NCI-H345 treated with DMSO at 0.1 percent for 48 hours (cell line): ENCODE data around the gene LEUTX.

Experiments
- DNase-seq: peaks from one replicate; lab custom pipeline; 2025; ENCODE audit not compliant: unreplicated experiment; lab: John Stamatoyannopoulos, UW

The LEUTX gene

DNA sequence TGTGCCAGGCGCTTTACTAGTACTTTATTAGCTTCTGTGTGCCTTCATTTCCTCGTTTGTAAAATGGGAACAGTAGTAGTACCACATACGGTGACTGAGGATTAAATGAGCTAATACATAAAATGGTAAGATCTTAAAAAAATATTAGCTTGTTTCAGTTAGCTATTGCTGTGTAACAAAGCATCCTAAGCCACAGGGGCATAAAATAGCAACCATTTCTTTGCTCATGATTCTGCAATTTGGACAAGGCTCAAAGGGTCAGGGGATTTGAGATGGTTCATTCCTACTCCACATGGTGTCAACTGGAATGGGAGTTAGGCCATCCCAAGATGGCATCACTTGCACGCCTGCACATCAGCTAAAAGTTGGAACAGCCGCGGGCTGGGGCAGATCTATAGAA is 42.0 kb downstream of the LEUTX start:
- no peak for DNase-seq

DNA sequence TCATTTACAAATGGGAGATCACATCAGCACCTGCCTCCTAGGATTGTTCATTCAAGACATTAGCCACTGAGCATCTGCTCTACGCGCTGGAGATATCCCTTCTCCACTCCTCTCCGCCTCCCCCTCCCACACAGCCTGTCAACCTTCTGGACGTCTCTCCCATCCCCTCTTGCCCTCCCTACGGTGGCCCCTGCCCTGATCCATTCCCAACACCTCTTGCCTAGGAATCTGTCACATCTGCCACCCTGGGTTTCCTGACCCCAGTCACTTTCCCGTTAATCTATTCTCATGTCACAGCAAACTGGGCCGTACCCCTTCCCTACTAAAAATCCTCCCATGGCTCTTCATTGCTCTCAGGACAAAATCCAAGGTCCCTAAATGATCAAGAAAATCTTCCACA is 45.0 kb downstream of the LEUTX start:
- DNase-seq = peak; percentile 25

DNA sequence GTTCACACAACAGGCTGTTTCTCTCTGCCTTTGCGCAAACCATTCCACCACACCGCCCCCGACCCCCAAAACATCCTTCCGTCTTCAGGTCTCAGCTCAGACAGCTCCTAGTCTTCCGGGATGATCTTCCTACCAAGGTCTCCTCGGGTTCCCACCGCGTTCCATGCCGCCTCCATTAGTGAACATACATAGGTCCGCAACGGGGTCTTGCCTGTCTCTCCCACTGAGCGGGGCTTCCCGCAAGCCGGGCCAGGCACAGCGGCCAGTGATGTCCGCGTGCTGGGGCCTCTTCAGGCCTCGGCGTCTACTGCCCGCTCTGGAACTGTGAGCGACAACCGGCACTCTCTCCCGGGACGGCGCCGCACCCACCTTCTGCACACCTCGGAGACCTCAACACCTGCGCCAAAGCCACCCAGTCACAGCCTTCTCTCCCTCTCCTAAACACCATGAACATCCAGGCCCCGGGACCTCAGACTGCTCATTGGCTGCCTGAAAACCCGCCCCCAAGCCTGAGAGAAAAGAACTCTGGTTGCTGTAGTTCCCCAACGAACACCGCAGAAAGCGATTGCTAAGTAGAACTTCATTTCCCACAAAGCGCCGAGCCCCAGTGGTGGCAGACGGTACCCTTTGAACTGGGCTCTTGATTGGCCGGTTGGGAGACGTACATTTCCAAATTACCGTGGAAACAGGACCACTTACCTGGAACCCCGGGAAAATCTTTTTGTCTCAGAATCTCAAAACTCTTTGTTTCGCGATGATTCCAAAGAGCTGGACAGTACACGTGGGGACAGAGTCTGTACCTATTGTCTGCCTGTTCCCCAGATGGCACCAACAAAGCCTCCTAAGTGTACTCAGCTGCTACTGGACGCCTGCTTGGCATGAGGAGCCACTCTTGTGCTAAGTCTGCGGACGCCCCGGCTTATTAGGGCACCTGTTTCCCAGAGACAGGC is 45.8 kb downstream of the LEUTX start:
- peak; percentile 100 for DNase-seq

DNA sequence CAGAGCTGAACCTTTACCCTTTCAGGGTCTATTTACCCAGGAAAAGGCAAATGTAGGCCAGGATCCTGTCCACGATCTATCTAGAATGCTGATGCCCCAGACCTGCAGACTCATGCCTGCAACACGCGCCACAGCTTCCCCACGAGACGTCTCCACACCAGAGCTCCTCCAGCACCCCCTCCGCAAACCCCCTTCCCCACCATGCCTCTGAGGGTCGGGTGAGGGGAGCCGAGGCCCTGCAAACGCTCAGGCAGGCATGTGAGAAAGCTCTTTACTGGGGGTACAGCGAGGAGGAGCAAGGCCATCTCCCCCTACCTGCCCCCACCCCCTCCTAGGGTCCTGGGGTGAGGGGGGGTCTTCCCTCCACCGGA is 46.4 kb downstream of the LEUTX start:
- no peak for DNase-seq

DNA sequence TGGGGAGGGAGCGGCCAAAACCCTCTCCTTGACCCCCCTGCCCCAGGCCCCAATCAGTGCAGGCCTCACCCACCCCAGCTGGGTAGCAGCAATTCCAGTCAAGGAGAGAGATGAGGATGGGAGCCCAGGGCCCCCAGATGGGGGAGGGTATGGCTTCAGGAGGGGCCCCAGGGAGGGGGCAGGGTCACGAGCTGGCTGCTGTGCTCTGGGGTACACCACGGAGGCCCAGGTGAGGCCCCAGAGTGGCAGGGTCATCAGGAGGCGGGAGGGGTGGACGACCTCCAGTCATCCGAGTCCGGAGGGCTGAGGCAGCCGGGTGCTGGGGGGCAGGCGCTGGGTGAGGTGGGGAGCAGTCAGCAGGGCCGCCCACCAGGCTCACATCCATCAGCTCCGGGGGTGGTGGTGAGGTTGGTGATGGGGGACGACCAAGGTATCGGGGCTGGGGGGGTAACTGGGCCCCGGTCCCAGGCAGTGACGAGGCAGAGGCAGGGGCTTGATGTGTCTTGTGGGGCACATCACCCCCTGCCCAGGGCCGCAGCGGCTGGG is 47.0 kb downstream of the LEUTX start:
- DNase-seq = no peak

DNA sequence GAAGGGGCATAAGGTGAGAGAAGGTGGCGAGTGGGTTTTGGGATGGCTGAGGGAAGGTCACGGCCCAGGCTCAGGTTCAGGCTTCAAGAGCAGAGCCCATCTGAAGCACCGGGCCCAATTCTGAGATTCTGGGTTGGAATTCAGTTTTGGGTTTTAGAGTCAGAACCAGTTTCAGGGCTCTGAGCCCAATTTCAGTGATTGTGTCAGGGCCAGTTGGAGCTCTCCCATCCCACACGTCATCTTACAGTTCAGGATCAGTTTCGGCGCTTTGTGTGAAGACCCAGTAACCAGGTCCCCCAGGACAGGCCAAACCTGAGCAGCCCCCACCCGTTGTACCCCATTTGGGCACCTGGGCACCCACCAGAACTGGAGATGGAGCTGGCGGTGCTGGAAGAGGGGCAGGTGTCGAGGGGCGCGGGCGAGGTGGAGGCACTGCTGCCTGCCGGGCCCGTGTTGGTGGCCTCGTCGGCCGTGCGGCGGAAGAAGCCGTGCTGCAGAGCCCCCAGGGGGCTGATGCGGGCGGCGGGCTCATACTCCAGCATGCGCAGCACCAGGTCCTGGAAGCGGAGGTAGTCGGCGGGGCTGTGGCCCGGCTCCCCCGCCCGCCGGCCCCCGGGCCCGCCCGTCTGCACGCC is 47.8 kb downstream of the LEUTX start:
- DNase-seq = no peak

DNA sequence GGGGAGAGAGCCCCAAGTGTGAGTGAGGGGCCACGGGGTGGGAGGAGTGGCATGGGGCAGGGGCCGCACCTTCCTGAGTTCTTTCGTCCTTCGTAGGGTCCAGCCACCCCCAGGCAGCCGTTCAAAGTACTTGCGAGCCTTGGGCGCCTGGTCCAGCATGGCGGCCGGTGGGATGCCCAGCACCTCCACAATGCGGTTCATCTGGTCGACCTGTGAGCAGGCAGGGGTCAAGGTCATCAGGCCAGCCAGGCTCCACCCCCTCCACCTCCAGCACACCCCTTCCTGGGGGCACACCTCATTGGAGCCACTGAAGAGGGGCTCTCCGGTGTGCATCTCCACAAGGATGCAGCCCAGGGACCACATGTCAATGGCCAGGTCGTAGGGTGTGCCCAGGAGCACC is 48.6 kb downstream of the LEUTX start:
- DNase-seq = no peak

DNA sequence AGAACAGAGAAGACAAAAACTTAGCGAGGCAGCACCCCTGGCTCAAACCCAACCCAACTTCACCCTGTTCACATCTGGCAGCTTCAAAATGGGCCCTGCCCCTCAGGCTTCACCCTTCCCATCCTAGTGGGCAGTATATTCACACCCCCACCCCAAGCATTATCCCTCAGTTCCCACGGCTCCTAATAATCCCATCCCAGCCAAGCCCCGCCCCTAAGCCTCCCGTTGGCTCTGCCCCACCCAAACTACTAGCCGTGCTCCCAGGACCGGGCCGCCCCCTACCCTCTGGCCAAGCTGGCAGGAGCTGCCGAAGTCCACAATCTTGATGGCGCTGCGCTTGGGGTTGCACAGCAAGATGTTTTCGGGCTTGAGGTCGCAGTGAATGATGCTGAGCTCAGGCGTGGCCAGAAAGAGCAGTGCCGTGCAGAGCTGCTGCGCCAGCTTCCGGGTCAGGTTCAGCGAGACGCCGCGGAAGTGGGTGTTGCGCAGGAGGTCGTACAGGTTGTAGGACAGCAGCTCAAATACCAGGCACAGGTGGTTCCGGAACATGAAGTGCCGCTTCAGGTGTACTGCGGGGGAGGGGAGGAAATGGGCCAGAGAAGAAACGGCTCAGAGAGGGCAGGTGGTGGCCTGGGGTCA is 49.5 kb downstream of the LEUTX start:
- DNase-seq = no peak

DNA sequence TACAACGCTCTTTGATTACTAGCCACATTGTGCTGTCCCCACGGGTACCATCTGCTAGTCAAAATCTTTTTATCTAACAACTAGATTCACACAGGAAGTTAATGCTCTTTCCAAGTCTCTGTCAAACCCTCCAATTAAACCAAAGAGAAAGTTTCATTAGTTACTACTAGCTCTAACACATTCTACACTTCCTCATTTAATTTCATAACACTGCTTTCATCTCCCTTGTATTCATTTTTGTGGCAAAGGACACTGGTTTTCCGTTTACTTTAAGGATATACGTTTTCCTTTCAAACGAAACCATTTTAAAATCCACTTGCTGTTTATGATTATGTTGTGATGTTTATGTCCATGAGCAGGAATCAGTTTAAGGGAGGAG is 50.0 kb downstream of the LEUTX start:
- no peak for DNase-seq

DNA sequence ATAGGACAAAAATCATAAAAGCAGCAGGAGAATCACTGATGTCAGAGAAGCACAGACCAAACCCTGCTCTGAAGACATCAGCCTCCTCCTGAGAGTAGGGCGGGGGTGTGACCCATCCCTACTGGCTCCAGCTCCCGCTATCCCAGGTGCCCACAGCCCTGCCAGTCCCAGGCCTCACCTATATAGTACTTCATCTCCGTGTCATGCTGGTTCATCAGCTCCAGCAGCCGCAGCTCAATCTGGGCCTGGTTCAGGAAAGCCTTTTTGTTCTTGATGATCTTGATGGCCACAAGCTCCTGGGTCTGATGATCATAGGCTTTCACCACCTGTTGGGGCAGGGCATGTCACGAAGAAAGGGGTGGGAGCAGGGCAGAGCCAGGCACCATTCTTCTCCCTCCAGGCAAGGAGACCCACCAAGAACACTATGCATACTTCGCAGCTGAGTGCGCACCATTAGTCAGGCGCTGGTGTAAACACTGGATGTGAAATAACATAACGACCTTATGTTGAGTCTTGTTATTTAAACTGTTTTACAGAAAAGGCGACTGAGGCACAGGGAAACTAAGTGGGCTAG is 51.1 kb downstream of the LEUTX start:
- no peak for DNase-seq

DNA sequence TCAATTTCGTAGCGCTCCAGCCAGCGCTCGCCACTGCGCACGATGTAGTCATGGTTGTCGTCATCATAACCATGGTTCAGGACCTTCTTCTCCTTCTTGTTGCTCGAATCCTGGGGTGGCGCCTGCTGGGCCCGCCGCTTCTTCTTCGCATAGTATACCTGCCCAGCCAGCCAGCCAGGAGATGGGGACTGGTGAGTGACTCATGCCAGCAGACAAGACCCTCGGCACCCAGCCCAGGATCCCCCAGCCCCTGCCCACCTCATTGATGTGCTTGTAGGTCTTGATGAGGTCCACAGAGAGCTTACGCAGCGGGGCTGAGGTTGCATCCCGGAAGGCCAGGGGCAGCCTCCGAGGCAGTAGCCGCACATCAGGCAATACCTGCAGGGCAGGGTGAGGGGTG is 51.8 kb downstream of the LEUTX start:
- no peak for DNase-seq

DNA sequence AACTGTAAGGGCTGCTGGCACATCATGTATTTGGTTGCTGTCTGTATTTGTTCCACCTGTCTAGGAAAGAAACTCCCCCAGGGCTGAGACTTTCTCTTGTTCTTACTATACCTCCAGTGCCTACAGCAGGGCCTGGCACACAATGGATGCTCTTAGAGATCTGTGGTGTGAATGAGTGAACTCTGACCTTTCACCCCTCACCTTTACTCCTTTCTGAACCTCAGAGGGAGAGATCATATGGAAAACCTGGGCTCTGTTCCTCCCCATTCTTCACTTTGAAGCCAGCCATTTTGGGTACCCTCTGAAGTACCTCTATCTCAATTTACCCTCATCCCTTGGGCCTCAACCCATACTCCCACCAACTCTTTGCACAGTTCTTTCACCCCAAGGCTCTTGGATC is 52.2 kb downstream of the LEUTX start:
- DNase-seq = no peak

DNA sequence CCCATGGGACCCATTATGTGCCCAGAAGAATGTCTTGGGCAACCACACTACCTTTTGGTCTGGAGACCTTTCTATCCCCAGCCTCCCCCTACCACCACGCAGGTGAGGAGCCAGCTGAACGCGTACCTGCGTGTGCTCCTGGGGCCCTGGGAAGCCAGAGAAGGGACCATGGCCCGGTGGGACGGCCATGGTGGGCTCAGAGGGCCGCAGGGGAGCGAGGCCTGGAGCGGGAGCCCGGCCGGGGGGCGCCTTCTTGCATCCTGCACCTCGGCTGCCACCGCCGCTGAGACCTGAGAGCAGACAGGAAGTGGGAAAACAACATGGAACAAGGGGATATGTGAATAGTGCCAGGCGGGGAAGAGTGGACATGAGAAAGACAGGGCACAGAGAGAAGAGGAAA is 53.0 kb downstream of the LEUTX start:
- DNase-seq = no peak

DNA sequence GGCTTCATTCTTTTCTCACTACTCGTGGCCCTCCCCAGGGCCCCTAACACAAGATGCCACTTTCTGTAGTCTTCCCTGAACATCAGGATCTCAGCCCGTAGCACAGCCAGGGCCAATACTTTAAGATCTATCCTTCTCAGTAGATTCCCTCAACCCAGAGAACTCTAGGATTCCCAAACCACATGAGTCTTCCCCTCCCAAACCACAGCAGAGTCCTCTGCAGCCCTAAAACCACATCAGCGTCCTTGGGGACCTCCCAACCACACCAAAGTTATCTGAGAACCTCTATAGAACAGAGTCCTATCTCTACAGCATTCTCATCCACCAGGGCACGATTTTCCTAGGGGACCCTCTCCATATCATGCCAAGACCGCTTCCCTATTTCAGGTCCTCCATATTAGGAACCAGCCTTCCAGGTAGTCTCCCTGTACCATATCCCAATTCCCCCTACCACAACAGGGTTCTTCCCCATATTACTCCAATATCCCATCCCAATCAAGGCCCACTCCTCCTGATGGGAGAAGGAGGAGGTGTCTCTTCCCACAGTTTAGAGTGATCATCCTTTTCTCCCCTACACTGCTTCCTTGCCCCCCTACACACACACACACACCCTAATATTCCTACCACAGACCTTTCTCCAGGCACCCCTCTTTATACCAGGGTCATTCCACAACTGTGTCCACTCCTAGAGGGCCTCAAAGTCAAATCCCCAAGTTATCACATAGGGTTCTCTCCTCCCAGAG is 53.9 kb downstream of the LEUTX start:
- no peak for DNase-seq

DNA sequence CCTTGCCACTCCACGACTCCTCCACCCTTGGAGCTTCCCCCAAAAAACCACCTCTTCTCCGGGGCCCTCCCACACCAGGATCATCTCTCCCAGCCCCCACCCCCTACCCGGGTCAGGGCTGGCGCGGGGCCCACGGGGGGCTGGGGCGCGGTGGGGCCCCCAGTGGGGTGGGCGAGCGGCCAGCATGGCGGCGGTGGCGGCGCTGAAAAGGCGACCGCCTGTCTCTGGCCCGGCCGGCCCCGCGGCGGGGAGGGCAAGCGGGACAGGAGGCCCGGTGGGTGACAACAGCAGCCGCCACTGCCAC is 54.5 kb downstream of the LEUTX start:
- DNase-seq = no peak

DNA sequence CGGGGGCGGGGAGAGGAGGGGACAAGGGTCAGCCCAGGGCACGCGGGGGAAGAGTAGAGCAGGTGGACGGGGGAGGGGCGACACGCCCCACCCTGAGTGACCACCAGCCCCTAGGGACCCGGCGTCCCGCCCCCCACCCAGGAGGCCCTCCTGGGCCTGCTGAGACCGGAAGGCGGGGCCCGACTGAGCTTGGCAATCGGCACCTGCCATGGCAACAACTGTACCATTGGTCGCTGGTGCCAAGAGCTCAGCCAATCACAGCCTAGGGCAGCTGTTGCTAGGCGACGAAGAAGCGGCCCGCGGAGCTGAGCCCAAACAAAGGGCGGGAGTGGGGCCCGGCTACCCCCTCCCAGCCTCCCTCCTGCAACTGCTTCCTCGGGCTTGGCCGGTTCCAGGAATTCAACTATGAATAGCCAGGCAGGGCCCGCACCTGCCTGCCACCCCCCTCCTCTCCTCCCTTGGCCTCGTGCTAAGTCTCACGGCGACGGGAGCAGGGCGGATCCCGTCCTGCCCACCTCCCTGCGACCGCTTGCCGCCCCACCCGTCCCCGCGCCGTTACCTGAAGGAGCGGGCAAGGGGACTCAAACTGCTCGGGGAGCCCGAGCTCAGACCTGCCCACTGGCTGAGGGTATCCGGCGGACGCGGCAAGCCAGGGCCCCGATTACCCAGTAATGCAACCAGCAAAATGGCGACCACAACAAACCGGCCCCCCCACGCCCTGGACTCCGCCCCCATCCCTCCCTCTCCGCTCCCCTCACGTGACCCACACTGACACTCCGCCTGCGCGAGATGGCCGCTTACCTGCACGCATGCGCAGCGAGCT is 55.0 kb downstream of the LEUTX start, which contains the start of gene DYRK1B:
Gene DYRK1B (minus strand): TSS at position 699 of the 823 bp plus-strand sequence. CDS start 2,295 bp downstream, outside the sequence.
- peak; percentile 99 for DNase-seq

DNA sequence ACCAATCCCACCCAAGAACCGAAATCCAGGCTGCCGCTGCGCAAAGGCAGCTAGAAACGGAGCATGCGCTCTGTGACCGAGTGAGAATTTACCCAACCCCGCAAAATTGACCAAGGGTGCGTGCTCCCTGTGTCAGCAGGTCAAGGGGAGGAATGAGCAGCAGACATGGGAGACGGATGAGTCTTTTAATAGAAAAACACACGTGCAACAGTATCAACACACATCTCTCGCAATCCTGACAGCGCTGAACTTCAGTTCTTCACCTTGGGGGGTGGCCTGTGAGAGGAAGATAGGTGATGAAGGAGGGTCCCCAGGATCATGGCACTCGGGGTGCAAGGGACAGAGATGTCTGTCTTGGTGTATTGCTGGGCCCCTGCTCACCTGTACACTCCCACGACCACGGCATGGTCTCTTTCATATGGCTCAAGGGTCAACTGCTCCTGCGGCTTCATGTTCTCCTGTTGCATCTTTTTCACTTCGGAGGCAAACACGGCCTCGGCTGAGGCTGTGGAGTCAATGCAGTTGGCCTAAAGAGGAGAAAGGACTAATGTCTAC is 55.7 kb downstream of the LEUTX start:
- no peak for DNase-seq
